G401.6 (cell line): ENCODE data around the gene ZNF580.

ENCODE experiments used
- FAIRE-seq: peaks from 2 replicates; lab custom pipeline; 2012; peaks lifted over from hg19 to GRCh38; lab: Jason Lieb, UNC

The ZNF580 gene

DNA sequence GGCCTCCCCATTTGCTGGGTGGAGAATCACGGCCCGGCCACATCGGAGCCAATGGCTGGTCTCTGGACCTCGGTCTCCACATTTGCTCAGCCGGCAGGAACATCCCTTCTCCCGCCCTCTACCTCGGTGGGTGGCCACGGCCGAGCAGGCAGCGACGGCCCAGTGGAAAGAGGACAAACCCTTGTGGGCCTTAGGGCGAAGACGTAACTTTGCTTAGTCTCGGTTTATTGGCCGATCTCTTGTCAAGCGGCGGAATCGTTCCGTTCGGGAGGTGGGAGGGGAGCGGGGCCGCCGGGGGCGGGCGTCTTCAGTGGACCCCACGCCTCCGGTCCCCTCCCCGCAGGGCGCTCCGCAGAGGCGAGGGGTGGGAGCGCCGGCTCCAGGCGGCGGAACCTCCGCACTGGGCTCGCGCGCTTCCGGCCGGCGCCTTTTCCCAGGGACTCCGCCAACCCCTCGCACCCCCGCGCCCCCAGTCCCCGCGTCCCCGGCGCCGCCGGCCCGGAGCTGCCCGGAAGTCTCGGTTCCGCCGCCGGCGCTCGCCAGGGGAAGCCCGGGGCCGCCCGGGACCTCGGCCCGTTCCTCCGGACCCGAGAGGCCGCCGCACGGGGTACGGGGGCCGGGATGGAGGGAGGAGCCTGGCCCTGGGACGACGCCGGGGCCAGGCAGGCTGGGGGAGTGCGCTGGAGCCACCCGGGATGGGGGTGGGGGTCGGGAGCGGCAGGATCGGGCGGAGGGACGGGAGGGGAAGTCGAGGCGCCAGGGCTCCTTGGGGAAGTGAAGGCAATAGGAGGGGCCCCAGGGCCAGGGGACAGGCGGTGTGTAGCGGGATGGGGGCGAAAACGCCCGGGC, at the start of gene ZNF580:
TSS of gene ZNF580 (plus strand) at position 426 of the 849 bp plus-strand sequence. CDS start 1,507 bp downstream, outside the sequence.
- no peak for FAIRE-seq

DNA sequence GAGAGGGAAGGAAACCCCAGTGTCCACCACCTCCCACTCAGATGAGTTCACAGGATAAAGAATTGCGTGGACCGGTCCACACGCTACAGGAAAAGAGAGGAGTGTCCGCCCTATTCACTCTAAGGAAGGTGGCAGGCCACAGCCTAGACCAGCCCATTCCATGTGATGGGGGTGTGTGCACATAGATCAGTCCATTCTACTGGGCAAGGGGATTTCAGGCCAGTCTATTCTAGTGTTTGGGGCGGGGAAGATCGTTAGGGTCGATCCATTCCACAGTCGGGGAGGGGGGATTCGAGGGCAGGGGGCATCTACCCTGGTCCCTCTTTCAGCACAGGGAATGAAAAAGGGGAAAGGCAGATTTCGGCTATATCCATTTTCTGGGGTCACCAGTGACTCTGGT, 49.2 kb upstream of the ZNF580 start:
- FAIRE-seq = no peak

GRCh38 chr19:55592391-55593090, 48.3 kb upstream of the ZNF580 start:
- no peak for FAIRE-seq

DNA sequence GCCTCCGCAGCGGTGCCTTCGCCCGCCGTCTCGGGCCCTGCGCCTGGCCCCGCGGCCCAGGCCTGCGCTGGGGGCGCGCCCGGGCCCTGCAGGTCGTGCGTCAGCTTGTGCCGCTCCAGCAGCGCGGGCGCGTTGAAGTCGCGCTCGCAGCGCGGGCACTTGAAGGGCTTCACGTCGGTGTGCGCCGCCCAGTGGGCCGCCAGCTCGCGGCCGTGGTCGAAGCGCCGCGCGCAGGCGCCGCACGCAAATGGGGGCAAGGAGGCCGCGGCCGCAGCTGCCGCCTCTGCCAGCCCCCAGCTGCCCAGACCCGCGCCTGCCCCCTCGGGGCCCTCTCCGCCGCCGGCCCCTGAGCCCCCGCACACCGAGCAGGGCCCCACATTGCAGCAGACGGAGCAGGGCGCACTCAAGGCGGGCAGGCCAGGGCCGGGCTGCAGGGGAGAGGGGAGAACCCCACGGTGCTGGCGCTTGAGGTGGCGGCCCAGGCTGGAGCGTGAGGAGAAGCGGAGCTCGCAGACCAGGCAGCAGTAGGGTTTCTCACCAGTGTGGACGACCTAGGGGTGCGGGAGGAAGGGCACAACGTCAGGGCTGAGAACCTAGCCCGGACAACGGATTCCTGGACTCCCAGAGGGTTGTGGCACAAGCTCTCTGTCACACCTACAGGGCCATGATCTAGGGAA, 47.6 kb upstream of the ZNF580 start:
- FAIRE-seq = no peak

DNA sequence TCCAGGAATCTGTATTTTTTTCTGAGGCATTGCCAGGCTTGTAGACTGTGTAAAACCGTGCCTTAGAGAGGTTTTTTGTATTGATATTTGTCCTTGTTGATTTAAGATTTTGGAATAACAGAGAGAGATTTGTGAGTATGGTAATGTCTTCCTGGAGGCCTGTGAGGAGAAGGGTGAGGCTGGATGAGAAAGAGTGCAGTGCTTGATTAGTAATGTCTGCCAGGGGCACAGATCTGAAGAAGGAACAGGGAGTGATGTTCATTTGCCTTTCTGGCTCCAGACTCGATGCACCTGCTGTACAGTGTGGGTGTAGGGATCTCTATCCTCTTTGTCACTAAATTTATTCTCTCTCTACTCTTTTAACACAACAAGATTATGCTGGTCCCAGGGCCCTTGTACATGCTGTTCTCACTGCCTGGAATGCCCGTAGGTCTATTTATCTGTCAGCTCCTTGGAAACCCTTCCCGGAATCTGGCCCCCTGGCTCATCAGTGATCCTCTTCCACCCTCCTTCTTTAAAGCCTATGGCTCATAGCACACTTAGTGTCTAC, 45.7 kb upstream of the ZNF580 start:
- FAIRE-seq = no peak

DNA sequence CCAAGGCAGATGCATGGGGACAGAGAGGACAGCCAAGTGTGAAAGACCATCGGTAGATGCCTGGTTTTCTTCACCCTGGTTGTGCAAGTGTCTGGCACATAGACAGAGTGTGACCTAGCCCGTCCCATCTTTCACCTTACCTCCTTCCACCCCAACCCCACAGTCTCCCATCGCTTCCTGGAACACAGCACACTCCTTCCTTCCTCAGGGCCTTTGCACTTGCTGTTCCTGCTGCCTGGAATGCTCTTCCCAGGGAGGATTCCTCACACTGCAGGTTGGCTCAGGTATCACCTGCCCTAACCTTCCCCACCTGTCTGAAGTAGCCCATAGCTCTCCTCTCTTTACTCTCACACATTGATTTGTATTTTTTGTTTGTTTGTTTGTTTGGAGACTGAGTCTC, 44.5 kb upstream of the ZNF580 start:
- no peak for FAIRE-seq

DNA sequence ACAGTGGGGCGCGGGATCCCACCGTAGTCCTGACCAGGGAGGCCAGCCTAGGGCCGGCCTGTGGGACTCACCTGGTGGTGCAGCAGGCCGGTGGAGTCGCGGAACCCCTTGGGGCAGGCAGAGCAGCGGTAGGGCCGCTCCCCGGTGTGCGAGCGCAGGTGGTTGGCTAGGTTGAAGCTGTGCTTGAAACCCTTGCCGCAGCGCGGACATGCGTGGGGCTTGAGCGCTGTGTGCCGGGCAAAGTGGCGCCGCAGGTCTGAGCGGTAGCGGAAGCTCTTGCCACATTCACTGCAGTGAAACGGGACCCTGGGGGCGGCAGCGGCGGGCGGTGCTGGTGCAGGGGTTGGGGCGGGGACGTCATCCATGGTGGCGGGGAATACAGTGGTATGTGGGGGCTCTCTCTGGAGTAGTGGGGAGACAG, 43.3 kb upstream of the ZNF580 start:
- no peak for FAIRE-seq

GRCh38 chr19:55598034-55598433, 42.8 kb upstream of the ZNF580 start:
- FAIRE-seq = no peak

DNA sequence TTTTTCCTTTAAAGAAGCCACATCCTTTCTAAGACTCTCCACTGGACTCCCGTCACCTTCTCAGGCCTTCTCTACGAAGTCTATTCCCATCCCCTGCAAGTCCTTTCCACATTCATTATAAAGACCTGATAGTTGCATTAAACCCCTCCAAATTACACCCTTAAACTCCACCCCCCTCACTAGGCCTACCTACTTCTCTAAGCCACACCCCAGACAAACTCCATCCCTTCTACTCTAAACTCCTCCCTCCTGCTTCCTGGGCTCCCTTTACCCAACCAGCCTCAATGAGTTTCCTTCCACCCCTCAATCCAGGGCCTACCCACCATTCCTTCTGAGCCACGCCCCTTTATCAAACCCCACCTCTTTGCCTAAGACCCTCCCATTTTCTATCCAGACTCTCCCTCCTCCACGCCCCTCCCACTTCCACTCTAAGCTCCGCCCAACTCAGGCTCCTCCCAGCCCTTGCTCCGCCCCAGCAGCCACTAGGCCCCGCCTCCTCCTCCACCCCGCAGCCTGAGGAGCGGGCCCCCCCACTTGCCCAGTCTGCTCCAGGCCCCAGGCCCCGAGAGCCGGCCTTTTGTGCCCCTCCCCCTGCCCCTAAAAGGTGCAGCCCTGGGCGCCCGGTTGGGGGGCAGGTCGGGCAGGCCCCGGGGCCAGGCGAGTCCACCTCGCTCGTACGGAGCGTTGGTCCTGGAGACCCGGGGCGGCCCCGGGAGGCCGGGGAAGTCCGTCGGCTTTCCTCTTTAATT, 41.9 kb upstream of the ZNF580 start:
- peak; percentile 97 for FAIRE-seq

- peak; percentile 96 for FAIRE-seq
Measured at GRCh38 chr19:55599468-55599841, 41.3 kb upstream of the ZNF580 start, which contains the start of gene FIZ1. Gene FIZ1 (minus strand): TSS chr19:55599517. CDS start chr19:55597865, 1,652 bp downstream.

DNA sequence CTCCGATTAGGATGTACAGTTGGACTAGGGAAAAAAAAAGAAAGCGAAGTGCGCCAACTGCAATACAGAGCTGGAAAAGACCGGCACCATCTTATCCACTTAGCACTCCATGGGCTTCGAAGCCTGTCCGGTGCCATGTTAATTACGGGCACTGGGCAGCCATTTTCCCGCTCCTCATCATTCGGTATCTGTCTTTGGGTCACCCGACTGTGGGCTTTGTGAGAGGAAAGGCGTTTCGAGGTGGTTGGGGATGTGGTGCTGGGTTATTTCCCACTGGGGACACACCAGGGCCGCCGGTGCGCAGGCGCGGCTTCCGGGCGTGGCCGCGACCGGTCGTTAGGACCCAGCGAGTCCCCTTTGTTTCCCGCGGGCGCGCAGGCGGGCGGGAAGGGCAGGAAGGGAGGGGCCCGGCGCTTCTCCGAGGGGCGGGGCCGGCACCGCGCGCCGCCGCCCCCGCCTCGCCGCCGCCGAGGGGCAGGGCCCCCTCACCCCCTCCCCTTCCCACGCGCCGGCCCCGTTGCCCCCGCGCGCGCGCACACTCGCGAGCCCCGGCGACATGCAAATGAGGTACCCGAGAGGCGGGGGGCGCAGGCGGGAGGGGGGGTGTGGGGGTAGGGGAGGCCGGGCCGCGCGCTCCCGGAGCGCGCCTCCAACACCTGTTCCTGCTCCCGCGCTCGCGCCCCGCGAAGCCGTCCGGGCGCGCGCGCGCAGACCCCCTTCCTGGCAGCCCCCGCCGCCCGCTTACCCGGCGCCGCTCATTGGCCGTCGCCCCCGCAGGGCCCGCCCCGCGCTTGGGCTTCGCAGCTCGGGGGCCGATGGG, 40.8 kb upstream of the ZNF580 start, which contains the start of gene ZNF524:
TSS of gene ZNF524 (plus strand) at position 447 of the 820 bp plus-strand sequence. CDS start 1,825 bp downstream, outside the sequence.
- no peak for FAIRE-seq

DNA sequence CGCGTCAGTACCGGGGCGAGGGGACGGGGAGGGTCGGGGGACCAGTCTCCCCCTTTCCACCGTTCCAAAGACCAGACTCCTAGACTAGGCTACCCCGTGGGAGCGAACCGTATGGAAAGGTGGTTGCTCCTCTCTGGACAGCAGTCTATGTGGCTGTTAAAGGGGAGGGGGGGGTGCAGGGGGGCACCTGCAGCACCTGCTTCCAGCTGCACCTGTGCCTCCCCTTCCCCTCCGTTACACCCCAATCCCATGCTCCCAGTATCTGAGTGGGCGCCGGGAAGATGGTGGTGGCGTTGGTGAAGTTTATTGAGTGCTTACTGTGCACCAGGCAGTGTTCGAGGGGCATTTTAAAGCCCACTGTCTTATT, 40.2 kb upstream of the ZNF580 start:
- FAIRE-seq = no peak

GRCh38 chr19:55601084-55601483, 39.7 kb upstream of the ZNF580 start:
- no peak for FAIRE-seq

- no peak for FAIRE-seq
Measured at GRCh38 chr19:55602104-55603001, 38.4 kb upstream of the ZNF580 start.

- FAIRE-seq = no peak
Measured at GRCh38 chr19:55603115-55603514, 37.7 kb upstream of the ZNF580 start.

GRCh38 chr19:55603581-55604292, 37.1 kb upstream of the ZNF580 start:
- no peak for FAIRE-seq

DNA sequence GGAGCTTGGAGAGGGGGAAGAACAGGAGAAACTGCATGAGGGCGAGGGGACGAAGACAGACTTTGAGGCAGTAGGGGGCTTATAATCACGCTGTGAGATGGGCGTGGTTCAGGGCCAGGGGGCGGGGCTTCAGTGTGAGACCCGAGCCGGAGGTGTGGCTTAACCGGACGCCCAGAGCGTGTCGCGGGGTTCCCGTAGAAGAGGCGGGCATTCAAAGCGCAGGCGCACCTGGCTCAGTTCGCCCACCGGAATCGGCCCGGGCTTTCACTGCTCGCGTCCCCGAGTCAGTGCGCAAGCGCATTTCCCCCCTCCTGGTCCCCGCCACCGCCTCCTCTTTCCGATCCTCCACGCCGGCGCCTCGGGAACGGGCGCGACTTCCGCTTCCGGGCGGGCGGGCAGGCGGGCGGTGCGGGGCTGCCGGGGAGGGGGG, 35.6 kb upstream of the ZNF580 start:
- FAIRE-seq = peak; percentile 96

DNA sequence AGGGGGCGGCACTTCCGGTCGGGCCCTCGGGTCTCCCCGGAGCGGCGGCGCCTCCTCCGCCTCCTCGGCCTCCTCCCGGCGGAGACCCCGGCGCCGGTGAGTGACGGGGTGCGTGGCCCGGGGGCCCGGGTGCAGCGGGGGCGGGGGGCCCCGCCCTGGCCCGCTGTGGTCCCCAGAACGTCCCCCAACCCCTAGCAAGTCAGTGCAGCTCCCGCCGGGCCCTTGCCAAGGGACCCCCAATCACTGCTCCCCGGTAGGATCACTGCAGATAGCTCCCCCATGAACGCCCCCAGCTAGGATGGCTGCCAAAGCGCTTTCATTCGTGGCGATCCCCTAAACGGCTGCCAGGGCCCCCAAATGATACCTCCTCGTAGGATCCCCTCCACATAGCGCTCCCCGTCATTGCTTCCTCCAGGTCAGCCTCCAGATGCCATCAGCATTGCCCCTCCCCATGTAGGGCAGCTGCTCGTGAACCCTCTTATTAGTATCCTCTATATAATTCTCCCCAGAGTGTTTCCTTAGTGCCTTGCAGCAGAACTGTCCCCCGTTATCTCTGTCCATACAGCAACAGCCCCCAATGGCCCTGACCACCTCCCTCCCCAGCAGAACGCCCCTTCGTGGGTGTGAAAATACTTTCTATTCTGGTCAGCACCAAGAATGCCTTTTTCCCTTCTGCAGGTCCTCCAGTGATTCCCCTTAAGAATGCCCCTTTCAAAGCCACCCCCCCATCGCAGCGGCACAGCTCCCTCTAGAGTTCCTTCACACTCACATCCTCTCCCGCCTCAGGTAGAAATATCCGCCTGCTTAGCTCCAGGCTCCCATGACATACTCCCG, 34.9 kb upstream of the ZNF580 start, which contains the start of gene ZNF865:
TSS of gene ZNF865 (plus strand) at position 11 of the 834 bp plus-strand sequence. CDS start 7,972 bp downstream, outside the sequence.
- FAIRE-seq = peak; percentile 50
